Measurements from ENCODE around the gene CAST.

Gene CAST

GRCh38 chr5:96651948-96652753 is 10.0 kb upstream of the CAST start:
- Mint-ChIP-seq H3K4me3 (no peak overlapping the region), H3K36me3 (no peaks in the 10 kb centered on the region), H3K27me3 (peaks cover 13 to 29% of the 10 kb centered on the region in 2 donors), H3K9me3 (no peaks in the 10 kb centered on the region), H3K4me1 (peaks cover 4 to 8% of the 10 kb centered on the region in 2 donors), H3K27ac (no peak overlapping the region)
- ATAC-seq (replicated peaks) (no peak), DNase-seq (no peak)

DNA sequence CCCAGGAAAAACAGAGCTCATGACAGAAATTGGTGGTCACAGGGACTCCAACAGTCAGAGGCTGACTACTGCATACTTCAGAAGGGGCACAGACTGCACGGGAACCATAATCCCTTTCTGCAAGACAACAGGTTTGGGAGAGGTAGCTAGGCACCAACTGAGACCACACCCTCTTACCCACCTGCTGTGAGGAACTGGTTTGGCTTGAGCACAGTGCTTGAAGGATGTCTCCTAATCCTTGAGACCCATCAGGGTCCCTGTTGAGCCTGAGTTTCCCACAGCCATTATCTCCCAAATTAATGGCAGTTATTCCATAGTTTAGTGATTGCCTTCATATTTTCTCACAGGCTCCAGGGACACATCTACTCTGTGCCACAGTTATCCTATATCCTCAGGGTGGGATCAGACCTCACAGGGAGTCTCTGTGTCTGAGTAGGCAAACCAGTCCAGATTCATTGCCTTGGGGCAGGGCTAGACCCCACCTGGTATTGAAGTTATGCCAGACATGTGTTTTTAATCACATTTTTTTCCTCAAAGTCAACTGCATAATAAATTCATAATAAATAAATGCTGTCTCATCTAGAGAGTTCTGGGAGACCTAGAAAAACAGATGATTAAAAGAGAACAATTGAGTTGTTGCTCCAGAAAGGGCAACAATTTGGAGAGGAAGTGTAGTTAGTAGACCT is 9.3 kb upstream of the CAST start:
- no peak overlapping the region for H3K27ac Mint-ChIP-seq
- no peaks in the 10 kb centered on the region for H3K9me3 Mint-ChIP-seq
- peaks cover 13 to 29% of the 10 kb centered on the region in 2 donors for H3K27me3 Mint-ChIP-seq
- no peaks in the 10 kb centered on the region for H3K36me3 Mint-ChIP-seq
- H3K4me1 Mint-ChIP-seq, result peaks cover 5 to 10% of the 10 kb centered on the region in 2 donors
- ATAC-seq (replicated peaks) (no peak), DNase-seq (no peak)
- no peak overlapping the region for H3K4me3 Mint-ChIP-seq

GRCh38 chr5:96654209-96654608 is 8.0 kb upstream of the CAST start:
- no peak overlapping the region for H3K4me3 Mint-ChIP-seq
- no peak for ATAC-seq (replicated peaks)

GRCh38 chr5:96655085-96655484 is 7.1 kb upstream of the CAST start:
- H3K36me3 Mint-ChIP-seq, result no peaks in the 10 kb centered on the region
- DNase-seq, result no peak
- H3K4me1 Mint-ChIP-seq, result peaks cover 4 to 8% of the 10 kb centered on the region in 2 donors
- no peaks in the 10 kb centered on the region for H3K9me3 Mint-ChIP-seq
- H3K27ac Mint-ChIP-seq, result no peak overlapping the region
- no peak for ATAC-seq (replicated peaks)
- H3K4me3 Mint-ChIP-seq, result no peak overlapping the region
- H3K27me3 Mint-ChIP-seq, result peaks cover 13 to 29% of the 10 kb centered on the region in 2 donors

More at GRCh38 chr5:96654209-96654608, 8.0 kb upstream of the CAST start:
- Mint-ChIP-seq H3K36me3 (no peaks in the 10 kb centered on the region), H3K27ac (no peak overlapping the region), H3K9me3 (no peaks in the 10 kb centered on the region), H3K27me3 (peaks cover 13 to 29% of the 10 kb centered on the region in 2 donors), H3K4me1 (peaks cover 3 to 6% of the 10 kb centered on the region in 2 donors)
- no peak for DNase-seq

DNA sequence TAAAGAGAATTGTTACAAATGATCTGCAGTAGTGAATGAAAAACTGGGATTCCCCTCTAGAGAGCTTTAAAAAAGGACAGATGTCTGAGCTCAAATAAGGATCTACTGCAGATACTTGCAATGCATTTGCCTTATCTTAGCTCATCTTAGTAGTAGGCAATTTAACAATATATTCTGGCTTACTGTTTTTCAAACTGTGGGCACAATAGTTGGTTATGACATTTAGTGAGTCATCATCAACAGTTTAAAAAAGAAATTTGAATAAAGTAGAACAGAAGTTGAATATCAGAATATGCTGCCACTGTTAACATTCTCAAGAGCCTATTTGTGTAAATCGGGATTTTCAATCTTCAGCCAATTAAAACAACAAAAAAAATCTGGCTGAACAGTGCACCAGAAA is 6.7 kb upstream of the CAST start:
- no peak for DNase-seq
- H3K27ac Mint-ChIP-seq, result no peak overlapping the region
- H3K36me3 Mint-ChIP-seq, result no peaks in the 10 kb centered on the region
- H3K9me3 Mint-ChIP-seq, result no peaks in the 10 kb centered on the region
- peaks cover 13 to 29% of the 10 kb centered on the region in 2 donors for H3K27me3 Mint-ChIP-seq
- ATAC-seq (replicated peaks), result no peak
- H3K4me3 Mint-ChIP-seq, result no peak overlapping the region
- peaks cover 5 to 11% of the 10 kb centered on the region in 2 donors for H3K4me1 Mint-ChIP-seq

- Mint-ChIP-seq H3K4me1 (peaks cover 8 to 11% of the 10 kb centered on the region in 2 donors), H3K9me3 (no peaks in the 10 kb centered on the region), H3K27me3 (peaks cover 13 to 16% of the 10 kb centered on the region in 2 donors), H3K36me3 (no peaks in the 10 kb centered on the region), H3K4me3 (no peak overlapping the region), H3K27ac (no peak overlapping the region)
- ATAC-seq (replicated peaks), result peak in 1 of 2 donors; percentile 22
- no peak for DNase-seq
These were observed 5.1 kb upstream of the CAST start for GRCh38 chr5:96657068-96657467.

DNA sequence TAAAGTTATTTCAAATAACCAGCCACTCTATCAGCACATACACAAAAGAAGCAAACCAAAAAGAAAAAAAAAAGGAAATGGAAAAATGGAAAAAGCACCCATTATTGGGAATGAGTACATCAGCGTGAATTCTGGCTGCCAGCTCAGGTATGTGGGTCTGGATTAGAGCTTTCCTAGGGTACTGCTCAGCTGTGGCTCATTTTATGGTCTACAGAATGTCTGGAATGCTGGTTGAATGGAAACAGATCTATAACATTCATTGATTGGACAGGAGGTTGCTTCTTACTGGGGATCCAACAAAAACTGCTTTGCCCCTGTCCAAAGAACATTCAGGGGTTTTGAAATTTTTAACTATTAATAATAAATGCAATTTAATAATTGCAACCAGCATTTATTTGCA is 3.9 kb upstream of the CAST start:
- no peak overlapping the region for H3K27ac Mint-ChIP-seq
- no peaks in the 10 kb centered on the region for H3K9me3 Mint-ChIP-seq
- H3K27me3 Mint-ChIP-seq, result peaks cover 13 to 15% of the 10 kb centered on the region in 2 donors
- no peak for DNase-seq
- peaks cover 0 to 1% of the 10 kb centered on the region in 2 donors for H3K36me3 Mint-ChIP-seq
- no peak for ATAC-seq (replicated peaks)
- H3K4me3 Mint-ChIP-seq, result no peak overlapping the region
- H3K4me1 Mint-ChIP-seq, result peaks cover 12 to 17% of the 10 kb centered on the region in 2 donors

DNA sequence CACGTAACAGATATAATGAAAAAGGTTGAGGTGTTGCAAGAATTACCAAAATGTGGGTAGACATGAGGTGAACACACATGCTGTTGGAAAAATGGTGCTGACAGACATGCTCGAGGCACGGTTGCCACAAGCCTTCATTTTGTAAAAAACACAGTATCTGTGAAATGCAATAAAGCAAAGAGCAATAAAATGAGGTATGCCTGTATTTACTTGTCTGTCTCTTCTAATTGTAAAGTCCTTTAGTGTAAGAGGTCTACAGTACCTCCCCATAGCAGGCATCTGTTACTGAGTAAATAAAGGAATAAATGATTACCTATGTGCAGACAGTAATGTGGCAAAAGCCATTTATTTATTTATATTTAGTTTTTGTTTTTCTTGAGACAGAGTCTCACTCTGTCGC is 3.0 kb upstream of the CAST start:
- no peak for ATAC-seq (replicated peaks)

DNA sequence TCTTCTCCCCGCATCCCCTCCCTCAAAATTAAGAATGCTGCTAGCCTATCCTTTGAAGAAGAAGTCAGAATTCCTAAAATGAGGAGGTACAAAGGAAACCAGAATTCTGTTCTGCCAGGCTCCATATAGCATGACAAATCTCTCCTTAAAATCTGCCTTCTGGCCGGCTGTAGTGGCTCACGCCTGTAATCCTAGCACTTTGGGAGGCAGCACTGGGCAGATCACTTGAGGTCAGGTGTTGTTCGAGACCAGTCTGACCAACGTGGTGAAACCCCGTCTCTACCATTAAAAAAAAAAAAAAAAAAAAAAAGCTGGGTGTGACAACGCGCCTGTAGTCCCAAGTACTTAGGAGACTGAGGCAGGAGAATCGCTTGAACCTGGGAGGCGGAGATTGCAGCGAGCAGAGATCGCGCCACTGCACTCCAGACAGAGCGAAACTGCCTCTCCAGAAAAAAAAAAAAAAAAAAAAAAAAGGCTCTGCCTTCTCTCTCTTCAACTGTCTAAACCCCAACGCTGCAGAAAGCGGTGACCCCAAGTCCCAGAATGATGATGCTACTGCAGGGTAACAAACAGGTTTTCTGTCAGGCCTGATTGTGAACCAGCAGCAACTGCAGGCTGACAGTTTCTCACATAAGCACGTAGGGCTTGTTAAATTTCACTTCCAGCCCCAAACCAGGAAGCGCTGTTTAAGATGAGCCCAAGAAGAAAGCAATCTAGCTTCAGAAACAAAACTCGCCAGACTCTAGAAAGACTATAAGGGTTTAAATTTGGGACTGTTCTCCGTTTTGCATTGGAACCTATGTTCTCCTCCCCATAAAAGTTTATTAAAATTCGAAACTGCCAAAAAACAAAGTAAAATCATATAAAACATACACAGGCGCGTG is 963 bp upstream of the CAST start:
- Mint-ChIP-seq H3K27ac (peak overlapping the region; percentile 98), H3K4me3 (peak overlapping the region; percentile 94 to 96), H3K36me3 (peaks cover 1 to 5% of the 10 kb centered on the region in 2 donors), H3K4me1 (peaks cover 20 to 24% of the 10 kb centered on the region in 2 donors), H3K27me3 (no peaks in the 10 kb centered on the region), H3K9me3 (no peaks in the 10 kb centered on the region)
- peak; percentile 16 to 26 for ATAC-seq (replicated peaks)
- peak; percentile 20 for DNase-seq

More for the DNA sequence above, 3.0 kb upstream of the CAST start:
- no peak for DNase-seq
- Mint-ChIP-seq H3K27ac (no peak overlapping the region), H3K27me3 (peaks cover 8 to 9% of the 10 kb centered on the region in 2 donors), H3K36me3 (peaks cover 1 to 5% of the 10 kb centered on the region in 2 donors), H3K4me3 (no peak overlapping the region), H3K9me3 (no peaks in the 10 kb centered on the region), H3K4me1 (peaks cover 18 to 21% of the 10 kb centered on the region in 2 donors)

DNA sequence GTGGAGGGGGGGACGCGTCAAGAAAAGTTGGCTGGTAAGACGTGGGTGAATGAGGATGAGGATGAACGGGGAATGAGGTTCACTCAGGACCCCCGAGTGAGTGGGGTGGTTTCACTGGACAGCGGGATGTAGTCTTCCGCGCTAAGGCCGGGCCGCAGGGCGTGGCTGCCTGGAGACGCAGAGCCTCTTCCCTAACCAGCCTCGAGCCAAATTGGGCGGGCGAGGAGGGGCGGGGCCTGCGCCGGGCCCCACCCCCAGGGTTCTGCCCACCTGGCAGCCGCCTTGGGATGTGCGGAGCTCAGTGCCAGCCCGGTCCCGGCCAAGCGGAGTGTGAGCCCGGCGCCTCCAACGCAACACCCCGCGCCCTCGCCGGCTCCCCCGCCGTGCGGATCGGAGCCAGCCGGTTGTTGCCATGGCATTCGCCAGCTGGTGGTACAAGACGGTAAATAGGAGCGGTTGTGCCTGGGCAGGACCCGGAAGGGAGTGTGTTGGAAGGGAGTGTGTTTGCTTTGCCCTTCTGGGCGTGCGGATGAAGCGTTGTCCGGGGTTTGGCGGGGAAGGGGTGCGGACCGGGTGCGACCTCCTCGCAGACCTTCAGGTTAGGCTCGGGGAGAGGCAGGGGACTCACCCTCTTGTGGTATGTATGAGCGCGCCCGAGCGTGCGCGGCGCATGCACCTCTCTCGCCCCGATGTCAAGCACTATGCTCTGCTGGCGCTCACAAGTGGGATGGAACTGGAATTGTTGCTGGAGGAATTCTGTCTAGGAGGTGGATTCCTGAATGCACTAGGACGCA is 746 bp downstream of the CAST start:
- H3K4me3 Mint-ChIP-seq, result peak overlapping the region; percentile 91 to 94
- ATAC-seq (replicated peaks) (peak; percentile 78), DNase-seq (peak; percentile 89)
- H3K27ac Mint-ChIP-seq, result peak overlapping the region; percentile 96
- H3K36me3 Mint-ChIP-seq, result peaks cover 1 to 5% of the 10 kb centered on the region in 2 donors
- peaks cover 20 to 22% of the 10 kb centered on the region in 2 donors for H3K4me1 Mint-ChIP-seq
- H3K27me3 Mint-ChIP-seq, result no peaks in the 10 kb centered on the region
- no peaks in the 10 kb centered on the region for H3K9me3 Mint-ChIP-seq

- no peak overlapping the region for H3K27ac Mint-ChIP-seq
- H3K4me3 Mint-ChIP-seq, result peak overlapping the region; percentile 91 to 94
- peaks cover 21 to 25% of the 10 kb centered on the region in 2 donors for H3K4me1 Mint-ChIP-seq
- no peaks in the 10 kb centered on the region for H3K9me3 Mint-ChIP-seq
- no peaks in the 10 kb centered on the region for H3K27me3 Mint-ChIP-seq
- ATAC-seq (replicated peaks) (no peak), DNase-seq (no peak)
- peaks cover 1 to 5% of the 10 kb centered on the region in 2 donors for H3K36me3 Mint-ChIP-seq
These were observed 1.4 kb downstream of the CAST start for GRCh38 chr5:96663608-96664007.

DNA sequence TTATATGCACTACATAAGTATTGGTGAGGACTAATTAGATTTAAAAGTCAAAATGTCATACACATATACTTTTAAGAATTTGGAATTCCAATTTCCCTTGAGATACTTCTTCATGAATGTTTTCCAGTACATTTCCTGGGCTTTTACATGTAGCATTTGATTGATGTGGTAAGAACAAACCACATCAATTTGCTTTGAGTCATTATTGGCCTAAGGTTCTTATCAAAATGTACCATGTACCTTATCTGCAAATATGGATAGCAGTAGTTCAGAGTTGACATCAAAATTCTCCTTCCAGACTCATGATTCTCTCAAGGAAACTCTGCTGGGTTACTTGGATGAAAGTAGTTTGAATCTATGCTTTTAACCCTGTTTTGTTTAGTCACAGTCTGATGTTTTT is 2.5 kb downstream of the CAST start:
- Mint-ChIP-seq H3K4me1 (peaks cover 24 to 33% of the 10 kb centered on the region in 2 donors), H3K4me3 (no peak overlapping the region)

DNA sequence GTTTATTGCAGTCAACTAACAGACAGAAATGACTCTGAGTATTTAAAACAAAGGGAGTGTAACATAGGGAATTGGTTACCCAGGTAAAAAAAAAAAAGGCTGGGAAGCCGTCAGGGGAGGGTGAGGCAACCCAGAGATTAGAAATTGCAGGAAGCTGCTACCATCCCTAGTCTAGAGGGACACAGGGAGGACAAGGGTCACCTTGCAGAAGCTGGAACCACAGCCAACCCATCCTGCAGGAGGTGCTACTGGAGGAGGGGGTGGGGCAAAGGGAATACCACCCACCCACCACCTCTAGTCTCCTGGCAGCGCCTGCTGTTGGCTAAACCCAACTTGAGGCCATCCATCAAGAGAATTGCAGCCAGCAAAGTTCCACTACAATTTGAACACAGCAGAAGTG is 6.5 kb downstream of the CAST start:
- no peak overlapping the region for H3K4me3 Mint-ChIP-seq
- H3K9me3 Mint-ChIP-seq, result no peaks in the 10 kb centered on the region
- H3K36me3 Mint-ChIP-seq, result peaks cover 9 to 14% of the 10 kb centered on the region in 2 donors
- DNase-seq (no peak), ATAC-seq (replicated peaks) (no peak)
- H3K4me1 Mint-ChIP-seq, result peaks cover 18 to 39% of the 10 kb centered on the region in 2 donors
- no peaks in the 10 kb centered on the region for H3K27me3 Mint-ChIP-seq
- H3K27ac Mint-ChIP-seq, result no peak overlapping the region

More for the DNA sequence above, 2.5 kb downstream of the CAST start:
- H3K9me3 Mint-ChIP-seq, result no peaks in the 10 kb centered on the region
- H3K27me3 Mint-ChIP-seq, result no peaks in the 10 kb centered on the region
- H3K27ac Mint-ChIP-seq, result no peak overlapping the region
- ATAC-seq (replicated peaks) (no peak), DNase-seq (no peak)
- H3K36me3 Mint-ChIP-seq, result peaks cover 1 to 10% of the 10 kb centered on the region in 2 donors
